Osteocyte (in vitro differentiated cells): ENCODE measurements around the gene XRCC3. TPM values are rescaled to one million over a fixed set of nuclear protein-coding genes. Genes with fewer than 3 reads are reported as not detected.
A peak's percentile ranks its signal among the peaks of the same experiment; 100 is the strongest.

ENCODE experiments used
- DNase-seq: peaks from one replicate; pipeline ENCODE4 v3.0.0; 2021; ENCODE audit warnings: mixed read lengths; ENCODE audit not compliant: unreplicated experiment; ENCODE audit errors: extremely low spot score
- H3K27ac Mint-ChIP-seq: one replicate; pipeline ENCODE4 v1.8.0; 2021; ENCODE audit warnings: mild to moderate bottlenecking, mixed read lengths; ENCODE audit not compliant: unreplicated experiment
- H3K27me3 Mint-ChIP-seq: one replicate; pipeline ENCODE4 v1.8.0; 2021; ENCODE audit warnings: mixed read lengths; ENCODE audit not compliant: unreplicated experiment
- H3K36me3 Mint-ChIP-seq: one replicate; pipeline ENCODE4 v1.8.0; 2021; ENCODE audit warnings: mixed read lengths; ENCODE audit not compliant: unreplicated experiment
- H3K4me1 Mint-ChIP-seq: one replicate; pipeline ENCODE4 v1.8.0; 2021; ENCODE audit warnings: mixed read lengths; ENCODE audit not compliant: unreplicated experiment
- H3K4me3 Mint-ChIP-seq: one replicate; pipeline ENCODE4 v1.8.0; 2021; ENCODE audit warnings: mild to moderate bottlenecking, moderate library complexity, mixed read lengths; ENCODE audit not compliant: unreplicated experiment
- H3K9me3 Mint-ChIP-seq: one replicate; pipeline ENCODE4 v1.8.0; 2021; ENCODE audit warnings: mixed read lengths; ENCODE audit not compliant: unreplicated experiment
- total RNA-seq: library from RNA; stranded (reverse); gene quantifications from 2 replicates; pipeline ENCODE4 v1.2.1, GENCODE V29; 2021
- TF ChIP-seq, protein P1 (sequence below): fragments of 200-600 bp; sonication (generic); IDR thresholded peaks from 2 replicates; pipeline ENCODE4 v1.5.0; 2021; ENCODE audit warnings: antibody characterized with exemption, mild to moderate bottlenecking, moderate library complexity

Gene XRCC3
- total RNA-seq, 1 donor from 2014 or later = 7.5 TPM

DNA sequence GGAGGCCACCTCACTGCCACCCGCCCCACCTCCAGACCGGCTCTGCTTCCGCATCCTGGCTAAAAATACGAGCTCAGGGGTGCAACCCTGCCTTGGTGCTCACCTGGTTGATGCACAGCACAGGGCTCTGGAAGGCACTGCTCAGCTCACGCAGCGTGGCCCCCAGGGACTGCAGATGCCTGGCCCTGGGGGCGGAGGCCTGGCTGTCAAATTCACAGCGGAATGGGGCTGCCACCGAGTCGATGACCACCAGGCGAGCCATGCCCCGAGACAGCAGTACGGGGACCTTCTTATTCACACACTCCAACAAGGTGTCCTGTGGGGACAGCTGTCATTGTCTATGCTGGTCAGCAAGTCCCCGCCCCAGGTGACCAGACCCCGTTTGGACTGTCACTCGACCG is 16.0 kb downstream of the XRCC3 start:
- H3K36me3 Mint-ChIP-seq = peaks cover 24% of the 10 kb centered on the region
- H3K9me3 Mint-ChIP-seq = no peaks in the 10 kb centered on the region
- TF ChIP-seq, protein P1, sequence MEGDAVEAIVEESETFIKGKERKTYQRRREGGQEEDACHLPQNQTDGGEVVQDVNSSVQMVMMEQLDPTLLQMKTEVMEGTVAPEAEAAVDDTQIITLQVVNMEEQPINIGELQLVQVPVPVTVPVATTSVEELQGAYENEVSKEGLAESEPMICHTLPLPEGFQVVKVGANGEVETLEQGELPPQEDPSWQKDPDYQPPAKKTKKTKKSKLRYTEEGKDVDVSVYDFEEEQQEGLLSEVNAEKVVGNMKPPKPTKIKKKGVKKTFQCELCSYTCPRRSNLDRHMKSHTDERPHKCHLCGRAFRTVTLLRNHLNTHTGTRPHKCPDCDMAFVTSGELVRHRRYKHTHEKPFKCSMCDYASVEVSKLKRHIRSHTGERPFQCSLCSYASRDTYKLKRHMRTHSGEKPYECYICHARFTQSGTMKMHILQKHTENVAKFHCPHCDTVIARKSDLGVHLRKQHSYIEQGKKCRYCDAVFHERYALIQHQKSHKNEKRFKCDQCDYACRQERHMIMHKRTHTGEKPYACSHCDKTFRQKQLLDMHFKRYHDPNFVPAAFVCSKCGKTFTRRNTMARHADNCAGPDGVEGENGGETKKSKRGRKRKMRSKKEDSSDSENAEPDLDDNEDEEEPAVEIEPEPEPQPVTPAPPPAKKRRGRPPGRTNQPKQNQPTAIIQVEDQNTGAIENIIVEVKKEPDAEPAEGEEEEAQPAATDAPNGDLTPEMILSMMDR = no peak
- peaks cover 23% of the 10 kb centered on the region for H3K4me1 Mint-ChIP-seq
- no peaks in the 10 kb centered on the region for H3K27me3 Mint-ChIP-seq
- no peak overlapping the region for H3K4me3 Mint-ChIP-seq
- peak; percentile 78 for DNase-seq
- no peak overlapping the region for H3K27ac Mint-ChIP-seq

DNA sequence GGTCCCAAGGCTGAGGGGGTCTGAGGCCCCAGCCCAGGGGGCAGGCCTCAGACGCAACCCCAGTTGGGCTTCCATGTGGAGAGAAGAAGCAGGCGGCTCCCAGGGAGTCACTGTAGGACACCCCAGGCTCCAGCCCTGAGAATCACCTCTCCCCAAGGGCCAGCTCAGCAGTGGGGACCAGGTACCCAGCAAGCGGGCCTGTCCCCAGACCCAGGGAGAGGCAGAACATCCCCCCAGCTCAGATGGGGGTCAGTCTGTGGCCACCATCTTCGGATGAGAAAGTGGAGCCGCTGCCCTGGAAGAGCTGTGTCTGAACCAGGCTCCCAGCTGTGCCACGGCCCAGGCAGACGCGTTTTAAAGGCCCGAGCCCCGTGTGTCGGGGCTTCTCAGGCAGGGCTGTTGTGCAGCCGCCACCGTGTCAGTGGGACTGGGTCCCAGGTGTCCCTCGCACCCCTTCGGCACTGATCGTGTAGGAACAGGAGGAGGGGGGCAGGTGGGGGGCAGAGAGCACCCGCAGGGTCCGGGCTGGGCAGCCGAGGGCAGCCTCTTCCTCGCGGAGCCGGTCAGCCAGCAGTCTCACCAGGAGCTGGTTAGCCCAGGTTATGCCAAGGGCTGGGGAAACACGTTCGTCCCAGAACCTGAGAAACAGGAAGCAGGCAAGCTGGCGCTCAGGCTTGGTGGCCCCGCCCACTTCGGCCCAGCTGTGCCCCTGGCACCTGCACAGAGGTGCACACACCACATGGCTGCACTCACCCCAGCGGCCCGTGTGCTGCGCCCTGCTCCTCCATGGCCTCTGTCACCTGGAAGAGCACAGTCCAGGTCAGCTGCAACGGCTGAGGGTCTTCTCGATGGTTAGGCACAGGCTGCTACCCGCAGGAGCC is 16.6 kb downstream of the XRCC3 start:
- Mint-ChIP-seq H3K36me3 (peaks cover 29% of the 10 kb centered on the region), H3K27ac (no peak overlapping the region), H3K4me1 (peaks cover 23% of the 10 kb centered on the region), H3K4me3 (no peak overlapping the region), H3K27me3 (no peaks in the 10 kb centered on the region), H3K9me3 (no peaks in the 10 kb centered on the region)
- DNase-seq = no peak
- TF ChIP-seq, protein P1 = no peak

DNA sequence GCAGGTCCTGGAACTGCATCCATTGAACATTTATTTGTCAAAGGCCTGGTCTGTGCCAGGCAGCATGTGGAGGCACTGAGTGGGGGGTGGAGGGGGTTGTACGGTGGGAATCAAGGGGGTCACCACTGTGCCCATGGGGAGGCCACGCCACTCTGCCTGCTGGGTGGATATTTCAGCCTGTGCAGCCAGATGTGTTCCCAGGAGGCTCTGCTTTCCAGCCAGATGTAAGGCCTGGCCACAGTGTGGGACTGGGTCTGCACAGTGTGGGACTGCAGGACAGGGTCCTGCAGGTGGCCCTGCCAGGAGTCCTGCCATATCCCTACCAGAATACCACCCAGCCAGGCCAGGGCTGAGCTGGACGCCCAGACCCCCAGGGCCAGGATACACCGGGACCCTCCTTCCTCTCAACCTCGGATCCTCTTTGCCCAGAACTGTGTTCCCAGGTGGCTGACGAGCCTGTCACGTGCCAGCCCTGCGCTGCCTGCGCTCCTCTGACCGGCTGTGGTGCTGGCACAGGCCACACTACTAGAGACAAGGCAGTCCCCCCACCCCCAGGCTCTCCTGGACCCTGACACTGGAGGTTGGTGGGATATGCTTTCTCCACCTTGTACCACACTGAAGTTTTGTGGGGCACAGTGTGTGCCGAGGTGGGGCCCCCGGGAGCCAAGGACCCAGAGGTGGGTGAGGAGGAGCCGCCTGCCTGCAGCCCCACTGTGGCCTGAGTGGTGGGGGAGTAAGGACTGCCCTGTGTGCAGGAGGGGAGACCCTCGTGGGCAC is 17.5 kb downstream of the XRCC3 start:
- H3K4me1 Mint-ChIP-seq = peaks cover 23% of the 10 kb centered on the region
- peak overlapping the region; percentile 75 for H3K27ac Mint-ChIP-seq
- no peaks in the 10 kb centered on the region for H3K9me3 Mint-ChIP-seq
- H3K4me3 Mint-ChIP-seq = no peak overlapping the region
- TF ChIP-seq, protein P1 = no peak
- peak; percentile 80 for DNase-seq
- H3K36me3 Mint-ChIP-seq = peaks cover 29% of the 10 kb centered on the region
- H3K27me3 Mint-ChIP-seq = no peaks in the 10 kb centered on the region

- peaks cover 23% of the 10 kb centered on the region for H3K36me3 Mint-ChIP-seq
- peaks cover 23% of the 10 kb centered on the region for H3K4me1 Mint-ChIP-seq
- H3K9me3 Mint-ChIP-seq = no peaks in the 10 kb centered on the region
- TF ChIP-seq, protein P1 = no peak
- H3K4me3 Mint-ChIP-seq = no peak overlapping the region
- no peaks in the 10 kb centered on the region for H3K27me3 Mint-ChIP-seq
- peak overlapping the region; percentile 75 for H3K27ac Mint-ChIP-seq
- DNase-seq = no peak
Measured at GRCh38 chr14:103697206-103697602, 18.0 kb downstream of the XRCC3 start.
